GM11168 (cell line): ENCODE results near the gene HES4.

Experiments used
- in situ Hi-C: fragments of 300-500 bp; cut with MboI; formaldehyde crosslinking; loops from one replicate; pipeline ENCODE4 v1.12.0; 2022; ENCODE audit warnings: low sequenced_read_pairs; ENCODE audit not compliant: unreplicated experiment

The HES4 gene

DNA sequence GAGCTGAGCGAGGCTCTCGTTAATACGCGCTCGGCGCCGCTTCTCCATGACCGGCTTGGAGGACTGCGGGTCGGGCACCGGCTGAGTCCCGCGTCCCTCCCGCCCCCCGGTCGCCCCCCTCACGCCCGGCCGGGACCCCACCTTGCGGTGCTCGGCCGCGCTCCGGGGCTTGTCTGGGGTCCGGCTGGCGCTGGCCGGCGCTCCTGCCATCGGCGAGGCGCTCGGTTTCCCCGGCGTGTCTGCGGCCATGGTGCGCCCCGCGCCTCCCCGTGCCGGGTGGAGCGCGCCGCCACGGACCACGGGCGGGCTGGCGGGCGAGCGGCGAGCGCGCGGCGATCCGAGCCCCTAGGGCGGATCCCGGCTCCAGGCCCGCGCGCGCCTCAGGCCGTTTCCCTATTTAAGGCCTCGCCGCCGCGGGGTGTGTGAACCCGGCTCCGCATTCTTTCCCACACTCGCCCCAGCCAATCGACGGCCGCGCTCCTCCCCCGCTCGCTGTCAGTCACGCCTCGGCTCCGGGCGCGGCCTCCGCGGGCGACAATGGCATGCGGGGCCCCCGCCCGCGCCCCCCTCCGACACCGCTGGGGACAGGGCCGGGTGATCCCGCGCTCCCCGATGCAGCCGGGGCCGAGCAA lies at the start of gene HES4:
HES4 (minus strand) TSS at position 373 of the 632 bp plus-strand sequence; CDS start at position 249, 124 bp downstream.
- in situ Hi-C loops, result no loop called here

DNA sequence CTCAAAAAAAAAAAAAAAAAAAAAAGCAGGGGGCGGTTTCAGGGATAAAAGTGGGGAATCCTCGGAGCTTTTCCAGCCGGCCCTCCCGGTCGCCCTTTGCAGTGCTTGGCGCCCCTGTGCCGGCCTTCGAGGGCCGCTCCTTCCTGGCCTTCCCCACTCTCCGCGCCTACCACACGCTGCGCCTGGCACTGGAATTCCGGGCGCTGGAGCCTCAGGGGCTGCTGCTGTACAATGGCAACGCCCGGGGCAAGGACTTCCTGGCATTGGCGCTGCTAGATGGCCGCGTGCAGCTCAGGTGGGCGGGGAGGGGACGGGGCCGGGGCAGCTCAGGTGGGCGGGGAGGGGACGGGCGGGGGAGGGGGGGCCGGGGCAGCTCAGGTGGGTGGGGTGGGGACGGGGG lies 48.9 kb upstream of the HES4 start:
- in situ Hi-C loops, result no loop called here

DNA sequence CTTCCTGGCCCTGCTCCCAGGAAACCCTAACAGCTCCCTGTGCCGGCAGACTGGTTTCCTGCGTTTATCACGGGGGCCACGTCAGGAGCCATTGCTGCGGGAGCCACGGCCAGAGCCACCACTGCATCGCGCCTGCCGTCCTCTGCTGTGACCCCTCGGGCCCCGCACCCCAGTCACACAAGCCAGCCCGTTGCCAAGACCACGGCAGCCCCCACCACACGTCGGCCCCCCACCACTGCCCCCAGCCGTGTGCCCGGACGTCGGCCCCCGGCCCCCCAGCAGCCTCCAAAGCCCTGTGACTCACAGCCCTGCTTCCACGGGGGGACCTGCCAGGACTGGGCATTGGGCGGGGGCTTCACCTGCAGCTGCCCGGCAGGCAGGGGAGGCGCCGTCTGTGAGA lies 48.1 kb upstream of the HES4 start:
- in situ Hi-C loops, result no loop called here

DNA sequence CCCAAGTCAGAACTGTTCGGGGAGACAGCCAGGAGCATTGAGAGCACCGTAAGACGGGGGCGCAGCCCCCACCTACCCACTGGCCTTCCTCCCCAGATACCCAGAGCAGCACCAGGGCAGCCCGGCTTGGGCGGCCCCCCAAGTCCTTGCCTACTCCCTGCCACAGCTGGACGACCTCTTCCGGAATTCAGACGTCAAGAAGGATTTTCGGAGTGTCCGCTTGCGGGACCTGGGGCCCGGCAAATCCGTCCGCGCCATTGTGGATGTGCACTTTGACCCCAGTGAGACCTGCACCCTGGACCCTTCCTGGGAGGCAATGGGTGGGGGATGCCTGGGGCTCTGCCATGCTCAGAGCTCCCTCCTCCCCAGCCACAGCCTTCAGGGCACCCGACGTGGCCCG lies 47.5 kb upstream of the HES4 start:
- in situ Hi-C loops, result no loop called here

DNA sequence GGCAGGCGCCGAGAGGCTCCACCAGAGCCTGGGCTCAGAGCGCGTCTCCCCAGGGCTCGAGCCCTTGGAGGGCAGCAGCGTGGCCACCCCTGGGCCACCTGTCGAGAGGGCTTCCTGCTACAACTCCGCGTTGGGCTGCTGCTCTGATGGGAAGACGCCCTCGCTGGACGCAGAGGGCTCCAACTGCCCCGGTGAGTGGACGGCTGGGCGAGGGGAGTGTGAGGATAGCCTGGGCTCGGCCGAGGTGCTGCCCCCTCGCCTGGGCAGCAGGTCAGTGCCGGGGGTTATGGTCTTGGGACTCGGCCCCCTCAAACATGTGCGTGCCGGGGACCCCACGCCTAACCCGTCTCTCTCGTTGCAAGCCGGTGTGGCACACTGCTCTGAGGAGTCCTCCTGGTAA lies 46.9 kb upstream of the HES4 start:
- in situ Hi-C loops, result no loop called here

DNA sequence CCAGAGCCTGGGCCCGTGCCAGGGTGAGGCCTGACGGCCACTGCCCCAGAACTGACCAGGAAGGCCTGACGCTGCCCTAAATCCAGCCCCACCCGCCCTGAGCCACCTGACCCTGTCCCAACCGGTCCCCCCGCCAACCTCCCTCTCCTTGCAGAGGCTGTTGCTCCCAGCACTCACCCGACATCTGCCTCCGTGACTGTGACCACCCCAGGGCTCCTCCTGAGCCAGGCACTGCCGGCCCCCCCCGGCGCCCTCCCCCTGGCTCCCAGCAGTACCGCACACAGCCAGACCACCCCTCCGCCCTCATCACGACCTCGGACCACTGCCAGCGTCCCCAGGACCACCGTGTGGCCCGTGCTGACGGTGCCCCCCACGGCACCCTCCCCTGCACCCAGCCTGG lies 46.3 kb upstream of the HES4 start:
- in situ Hi-C loops, result no loop called here

- in situ Hi-C loops, result no loop called here
These were observed 45.2 kb upstream of the HES4 start for GRCh38 chr1:1045129-1045528.

DNA sequence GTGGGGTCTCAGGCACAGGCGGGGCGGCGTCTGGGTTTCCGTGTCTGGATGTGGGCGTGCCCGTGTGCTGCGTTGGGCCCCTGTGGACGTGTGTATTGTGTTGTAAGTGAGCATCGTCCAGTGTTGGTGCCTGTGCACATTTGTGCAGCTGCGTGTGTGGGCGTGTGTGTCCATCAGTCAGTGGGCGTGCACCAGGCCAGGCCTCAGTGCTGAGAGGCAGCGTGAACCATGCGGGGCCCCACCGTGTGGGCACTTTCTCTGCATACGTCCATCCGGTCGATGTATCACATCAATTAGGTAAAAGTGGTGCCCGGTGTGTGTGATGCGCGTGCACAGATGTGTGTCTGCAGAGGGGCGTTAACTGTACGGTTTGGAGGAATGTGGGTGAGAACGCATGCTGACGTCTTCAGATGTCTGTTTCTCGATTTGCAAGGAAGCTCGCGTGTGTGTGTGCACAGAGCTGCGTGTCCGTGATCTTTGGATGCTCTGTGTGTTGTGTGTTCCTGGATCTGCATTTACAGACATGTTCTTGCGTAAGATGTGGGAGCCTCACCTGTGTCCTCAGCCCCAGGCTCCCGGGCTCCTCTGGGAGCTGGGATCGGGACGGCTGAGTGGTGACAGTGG lies 44.7 kb upstream of the HES4 start:
- in situ Hi-C loops, result no loop called here

DNA sequence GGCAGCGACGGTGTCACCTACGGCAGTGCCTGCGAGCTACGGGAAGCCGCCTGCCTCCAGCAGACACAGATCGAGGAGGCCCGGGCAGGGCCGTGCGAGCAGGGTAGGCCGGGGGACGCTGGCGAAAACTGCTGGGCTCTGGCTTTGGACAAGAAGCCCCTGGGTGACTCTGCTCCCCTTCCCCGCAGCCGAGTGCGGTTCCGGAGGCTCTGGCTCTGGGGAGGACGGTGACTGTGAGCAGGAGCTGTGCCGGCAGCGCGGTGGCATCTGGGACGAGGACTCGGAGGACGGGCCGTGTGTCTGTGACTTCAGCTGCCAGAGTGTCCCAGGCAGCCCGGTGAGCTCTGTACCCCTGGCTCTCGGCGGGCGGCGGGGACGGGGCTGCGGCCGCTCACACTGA lies 44.0 kb upstream of the HES4 start:
- in situ Hi-C loops, result no loop called here

GRCh38 chr1:1043411-1043810 lies 43.5 kb upstream of the HES4 start:
- in situ Hi-C loops, result no loop called here

GRCh38 chr1:1042835-1043234 lies 42.9 kb upstream of the HES4 start:
- in situ Hi-C loops, result no loop called here

DNA sequence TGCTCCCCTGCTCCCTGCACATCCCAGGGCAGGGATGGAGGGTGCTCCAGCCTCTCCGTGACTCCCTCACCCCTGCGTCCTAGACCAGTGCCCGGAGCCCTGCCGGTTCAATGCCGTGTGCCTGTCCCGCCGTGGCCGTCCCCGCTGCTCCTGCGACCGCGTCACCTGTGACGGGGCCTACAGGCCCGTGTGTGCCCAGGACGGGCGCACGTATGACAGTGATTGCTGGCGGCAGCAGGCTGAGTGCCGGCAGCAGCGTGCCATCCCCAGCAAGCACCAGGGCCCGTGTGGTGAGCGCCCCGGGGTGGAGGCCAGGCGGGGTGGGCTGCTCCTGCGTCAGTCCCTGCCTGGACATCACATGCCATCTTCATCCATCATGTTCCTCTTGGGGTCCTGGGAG lies 42.0 kb upstream of the HES4 start:
- in situ Hi-C loops, result no loop called here

- in situ Hi-C loops, result no loop called here
These were observed 41.2 kb upstream of the HES4 start for GRCh38 chr1:1041092-1041523.

DNA sequence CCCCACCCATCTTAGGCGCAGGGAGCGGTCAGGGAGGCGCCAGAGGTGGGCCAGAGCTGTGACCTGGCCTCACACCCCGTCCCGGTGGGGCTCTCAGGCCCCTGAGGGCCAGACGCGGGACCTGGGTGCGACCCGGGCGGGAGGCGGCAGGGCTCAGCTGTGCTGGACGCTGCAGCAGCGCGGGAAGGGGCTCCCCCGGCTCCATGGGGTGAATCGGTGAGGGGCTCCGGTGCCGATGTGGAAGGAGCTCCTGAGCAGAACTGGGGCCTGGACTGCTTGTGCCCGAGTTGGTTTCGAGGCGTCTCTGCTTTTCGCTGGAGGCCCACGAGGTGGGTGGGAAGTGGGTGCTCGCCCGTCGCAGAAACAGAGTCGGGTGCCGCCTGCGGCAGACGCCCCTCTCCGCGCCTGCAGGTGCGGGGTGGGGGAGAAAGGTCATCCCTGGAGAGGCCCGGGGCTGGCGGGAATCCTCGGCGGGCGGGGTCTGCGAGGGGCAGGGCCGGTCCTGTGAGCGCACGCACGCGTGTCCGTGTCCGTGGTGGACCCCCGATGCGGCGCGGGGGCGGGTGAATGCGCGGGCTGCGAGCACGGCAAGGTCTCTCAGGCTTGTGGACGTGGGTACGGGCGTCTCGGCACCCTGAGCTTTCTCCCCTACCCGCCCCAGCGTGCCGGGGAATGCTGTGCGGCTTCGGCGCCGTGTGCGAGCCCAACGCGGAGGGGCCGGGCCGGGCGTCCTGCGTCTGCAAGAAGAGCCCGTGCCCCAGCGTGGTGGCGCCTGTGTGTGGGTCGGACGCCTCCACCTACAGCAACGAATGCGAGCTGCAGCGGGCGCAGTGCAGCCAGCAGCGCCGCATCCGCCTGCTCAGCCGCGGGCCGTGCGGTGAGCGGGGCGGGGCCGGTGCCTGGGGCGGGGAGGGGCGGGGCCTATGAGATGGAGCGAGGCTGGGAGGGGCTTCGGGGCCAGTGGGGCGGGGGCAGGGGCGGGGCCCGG lies 40.4 kb upstream of the HES4 start:
- in situ Hi-C loops, result no loop called here

GRCh38 chr1:1039145-1039910 lies 39.4 kb upstream of the HES4 start:
- in situ Hi-C loops, result no loop called here

DNA sequence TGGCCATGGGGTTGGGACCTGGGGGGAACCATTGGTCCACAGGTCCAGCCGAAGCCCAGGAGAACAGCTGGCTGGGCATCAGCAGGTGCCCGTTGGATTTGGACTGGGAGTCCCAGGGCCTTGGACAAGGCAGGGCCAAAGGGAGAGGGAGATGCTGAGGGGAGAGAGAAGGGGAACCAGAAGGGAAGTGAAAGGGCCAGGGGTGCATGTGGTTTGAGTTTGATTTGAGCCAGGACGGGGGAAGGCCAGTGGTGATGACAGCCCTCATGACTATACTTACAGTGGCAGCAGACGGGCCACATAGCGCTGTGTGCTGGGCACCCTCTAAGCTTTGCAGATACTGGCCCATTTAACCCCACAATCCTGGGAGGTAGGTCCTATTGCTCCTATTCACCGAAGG lies 38.8 kb upstream of the HES4 start:
- in situ Hi-C loops, result no loop called here

- in situ Hi-C loops, result no loop called here
These were observed 37.8 kb upstream of the HES4 start for GRCh38 chr1:1037366-1038327.

DNA sequence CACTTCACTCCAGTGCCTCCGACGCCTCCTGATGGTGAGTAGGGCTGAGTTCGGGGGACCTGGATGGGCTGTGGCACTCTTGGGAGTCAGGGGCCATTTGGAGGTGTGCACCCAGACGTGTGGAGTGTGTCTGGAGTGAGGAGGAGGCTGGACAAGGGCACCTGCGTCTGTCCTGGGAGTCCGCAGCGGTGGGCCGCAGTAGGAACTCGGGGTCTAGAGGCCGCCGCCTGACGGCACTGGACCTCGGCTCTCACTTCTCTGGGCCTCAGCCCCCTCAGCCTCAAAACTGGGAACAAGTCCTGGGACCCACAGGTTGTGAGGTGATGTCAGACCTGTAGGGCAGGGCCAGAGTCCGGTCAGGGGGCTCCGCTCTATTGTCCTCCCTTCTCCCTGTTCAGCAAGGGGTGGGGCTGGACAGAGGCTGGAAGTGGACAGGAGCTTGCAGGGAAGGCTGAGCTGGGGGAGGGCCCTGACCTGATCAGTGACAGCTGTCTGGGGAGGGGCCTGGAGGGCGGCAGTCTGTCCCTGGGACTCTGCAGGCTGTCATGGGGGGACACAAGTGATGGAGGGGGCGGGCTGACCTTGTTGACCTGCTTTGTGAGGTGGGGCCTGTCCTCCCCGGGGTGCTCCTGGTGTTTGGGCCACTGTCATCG lies 35.5 kb upstream of the HES4 start:
- in situ Hi-C loops, result no loop called here

GRCh38 chr1:1034439-1034781 lies 34.5 kb upstream of the HES4 start:
- in situ Hi-C loops, result no loop called here
